ENCODE measurements around the gene ACTL7A.

Gene ACTL7A

GRCh38 chr9:108850293-108850897, 11.7 kb upstream of the ACTL7A start:
- peak; percentile 48 for DNase-seq (ENCODE audit: low spot score)

GRCh38 chr9:108851138-108851537, 10.9 kb upstream of the ACTL7A start:
- no peak for DNase-seq (ENCODE audit: low spot score)

- no peak for DNase-seq (ENCODE audit: low spot score)
Measured at GRCh38 chr9:108852079-108852478, 10.0 kb upstream of the ACTL7A start.

- no peak for DNase-seq (ENCODE audit: low spot score)
Measured at GRCh38 chr9:108854094-108854493, 8.0 kb upstream of the ACTL7A start.

- no peak for DNase-seq (ENCODE audit: low spot score)
Measured at GRCh38 chr9:108854641-108855528, 7.2 kb upstream of the ACTL7A start.

- DNase-seq (ENCODE audit: low spot score), result no peak
Measured at GRCh38 chr9:108855529-108855886, 6.6 kb upstream of the ACTL7A start.

- DNase-seq (ENCODE audit: low spot score), result no peak
Measured at GRCh38 chr9:108855888-108856287, 6.2 kb upstream of the ACTL7A start, which contains the start of gene ACTL7B. ACTL7B (minus strand) TSS chr9:108855986; CDS start chr9:108855930, 56 bp downstream.

- DNase-seq (ENCODE audit: low spot score), result no peak
Measured at GRCh38 chr9:108857572-108857971, 4.5 kb upstream of the ACTL7A start.

- no peak for DNase-seq (ENCODE audit: low spot score)
Measured at GRCh38 chr9:108859459-108860114, 2.5 kb upstream of the ACTL7A start.

- DNase-seq (ENCODE audit: low spot score), result no peak
Measured at GRCh38 chr9:108860354-108860753, 1.7 kb upstream of the ACTL7A start.

- no peak for DNase-seq (ENCODE audit: low spot score)
Measured at GRCh38 chr9:108860764-108861163, 1.3 kb upstream of the ACTL7A start.

- DNase-seq (ENCODE audit: low spot score), result no peak
Measured at GRCh38 chr9:108861464-108861863, 602 bp upstream of the ACTL7A start.

GRCh38 chr9:108863891-108864290, 1.8 kb downstream of the ACTL7A start:
- DNase-seq (ENCODE audit: low spot score), result no peak

- DNase-seq (ENCODE audit: low spot score), result no peak
Measured at GRCh38 chr9:108864446-108864845, 2.4 kb downstream of the ACTL7A start.

GRCh38 chr9:108865037-108865436, 3.0 kb downstream of the ACTL7A start:
- no peak for DNase-seq (ENCODE audit: low spot score)

GRCh38 chr9:108866001-108866420, 3.9 kb downstream of the ACTL7A start:
- no peak for DNase-seq (ENCODE audit: low spot score)

- DNase-seq (ENCODE audit: low spot score), result no peak
Measured at GRCh38 chr9:108867116-108867515, 5.0 kb downstream of the ACTL7A start.

- DNase-seq (ENCODE audit: low spot score), result no peak
Measured at GRCh38 chr9:108867829-108868228, 5.8 kb downstream of the ACTL7A start.

GRCh38 chr9:108869092-108869725, 7.1 kb downstream of the ACTL7A start:
- DNase-seq (ENCODE audit: low spot score), result peak; percentile 57

GRCh38 chr9:108874058-108874788, 12.2 kb downstream of the ACTL7A start:
- DNase-seq (ENCODE audit: low spot score), result no peak

- no peak for DNase-seq (ENCODE audit: low spot score)
Measured at GRCh38 chr9:108876425-108876824, 14.4 kb downstream of the ACTL7A start.

GRCh38 chr9:108877524-108877923, 15.5 kb downstream of the ACTL7A start:
- no peak for DNase-seq (ENCODE audit: low spot score)

All from AG08395 (cell line).